Urothelium cell line (cell line): ENCODE data around the gene ATRNL1.

Source experiments
- DNase-seq: peaks from one replicate; pipeline ENCODE4 v3.0.0; 2011; ENCODE audit warnings: low spot score, mixed read lengths
- FAIRE-seq: peaks from 2 replicates; lab custom pipeline; 2011; peaks lifted over from hg19 to GRCh38; lab: Jason Lieb, UNC

ATRNL1 gene

GRCh38 chr10:115936926-115937767 is 844.0 kb downstream of the ATRNL1 start:
- FAIRE-seq (peak; percentile 46), DNase-seq (peak; percentile 35)

GRCh38 chr10:115937768-115938056 is 844.5 kb downstream of the ATRNL1 start:
- FAIRE-seq (peak; percentile 9), DNase-seq (no peak)

- DNase-seq (no peak), FAIRE-seq (no peak)
These were observed 846.1 kb downstream of the ATRNL1 start for GRCh38 chr10:115939101-115939854.

- no peak for FAIRE-seq
- no peak for DNase-seq
These were observed 848.2 kb downstream of the ATRNL1 start for GRCh38 chr10:115941361-115941771.

- FAIRE-seq: no peak
These were observed 848.9 kb downstream of the ATRNL1 start for GRCh38 chr10:115942101-115942500.

GRCh38 chr10:115944538-115944937 is 851.4 kb downstream of the ATRNL1 start:
- no peak for FAIRE-seq
- DNase-seq: no peak

More at GRCh38 chr10:115942101-115942500, 848.9 kb downstream of the ATRNL1 start:
- DNase-seq: no peak

GRCh38 chr10:115945701-115946445 is 852.7 kb downstream of the ATRNL1 start:
- FAIRE-seq: no peak

GRCh38 chr10:115947104-115947503 is 853.9 kb downstream of the ATRNL1 start:
- no peak for FAIRE-seq
- DNase-seq: peak; percentile 38

More at GRCh38 chr10:115945701-115946445, 852.7 kb downstream of the ATRNL1 start:
- no peak for DNase-seq

- DNase-seq (no peak), FAIRE-seq (no peak)
These were observed 855.3 kb downstream of the ATRNL1 start for GRCh38 chr10:115948465-115948864.

GRCh38 chr10:115949282-115949844 is 856.2 kb downstream of the ATRNL1 start:
- FAIRE-seq (no peak), DNase-seq (no peak)

GRCh38 chr10:115950320-115950719 is 857.2 kb downstream of the ATRNL1 start:
- FAIRE-seq: no peak
- no peak for DNase-seq

GRCh38 chr10:115951242-115951641 is 858.1 kb downstream of the ATRNL1 start:
- DNase-seq (no peak), FAIRE-seq (no peak)

- no peak for FAIRE-seq
- no peak for DNase-seq
These were observed 860.1 kb downstream of the ATRNL1 start for GRCh38 chr10:115953281-115953680.

- no peak for DNase-seq
- no peak for FAIRE-seq
These were observed 860.8 kb downstream of the ATRNL1 start for GRCh38 chr10:115953968-115954367.

- FAIRE-seq (no peak), DNase-seq (no peak)
These were observed 863.3 kb downstream of the ATRNL1 start for GRCh38 chr10:115956225-115957011.

- DNase-seq: no peak
- FAIRE-seq: no peak
These were observed 863.8 kb downstream of the ATRNL1 start for GRCh38 chr10:115957012-115957399.

- DNase-seq (no peak), FAIRE-seq (no peak)
These were observed 864.7 kb downstream of the ATRNL1 start for GRCh38 chr10:115957786-115958442.

- DNase-seq (peak; percentile 26), FAIRE-seq (no peak)
These were observed 870.7 kb downstream of the ATRNL1 start for GRCh38 chr10:115963848-115964247.

- FAIRE-seq: no peak
- DNase-seq: no peak
These were observed 871.7 kb downstream of the ATRNL1 start for GRCh38 chr10:115964827-115965226.

- FAIRE-seq: no peak
- no peak for DNase-seq
These were observed 872.2 kb downstream of the ATRNL1 start for GRCh38 chr10:115965376-115965775.
